ENCODE data around the gene NXPE1.

NXPE1 gene

GRCh38 chr11:114595571-114595970, 35.9 kb upstream of the NXPE1 start, which contains the start of gene NXPE4:
Gene NXPE4 (minus strand): TSS chr11:114595786. CDS start chr11:114594759, 1,027 bp downstream.
- no peak within 1 kb of the TSS for H4K91ac ChIP-seq (ENCODE audit: low read depth, low read length, poor library complexity)
- no peak within 1 kb of the TSS for H3K4me2 ChIP-seq (ENCODE audit: insufficient read depth, low read length, poor library complexity, severe bottlenecking)
- H2BK5ac ChIP-seq (ENCODE audit: low read length): no peak within 1 kb of the TSS
- no peaks in the 10 kb centered on the region for H3K9me3 ChIP-seq (replicated peaks in 1 of 2; ENCODE audit: control insufficient read depth in 2 of 2, insufficient read depth in 1 of 2, low read depth in 1 of 2, low read length in 2 of 2)
- H2BK15ac ChIP-seq (ENCODE audit: low read length): no peak within 1 kb of the TSS
- H3K18ac ChIP-seq (ENCODE audit: low read length): no peak within 1 kb of the TSS
- no peak within 1 kb of the TSS for H3K23ac ChIP-seq (ENCODE audit: low read depth, low read length, poor library complexity)
- H2BK12ac ChIP-seq (ENCODE audit: low read length): no peak within 1 kb of the TSS
- WGBS, 2 donors (ENCODE audit: extremely low coverage in 2 of 2, insufficient read length in 2 of 2, insufficient replicate concordance in 1 of 2): no CpG with 5 or more reads among the region's 2 CpGs
- H2BK120ac ChIP-seq (ENCODE audit: low read depth, low read length): no peak within 1 kb of the TSS
- no peak within 1 kb of the TSS for H3K14ac ChIP-seq (ENCODE audit: low read length)
- no peak within 1 kb of the TSS for H2AFZ ChIP-seq (ENCODE audit: low read length)
- no peaks in the 10 kb centered on the region for H3K27me3 ChIP-seq (ENCODE audit: control insufficient read depth in 3 of 3, insufficient read depth in 3 of 3, low read depth in 1 of 3, low read length in 3 of 3)
- H2AK5ac ChIP-seq (ENCODE audit: low read depth, low read length): no peak within 1 kb of the TSS
- no peak for DNase-seq (ENCODE audit: low spot score)
- H4K8ac ChIP-seq (ENCODE audit: low read depth, low read length): no peak within 1 kb of the TSS
- no peak within 1 kb of the TSS for H3K27ac ChIP-seq (replicated peaks; ENCODE audit: low read length)
- H3K79me1 ChIP-seq (ENCODE audit: low read depth, low read length): no peaks in the 10 kb centered on the region
- no peaks in the 10 kb centered on the region for H3K4me1 ChIP-seq (ENCODE audit: control insufficient read depth in 2 of 2, insufficient read depth in 1 of 2, low read depth in 1 of 2, low read length in 2 of 2)
- H3K4me3 ChIP-seq (ENCODE audit: low read length in 2 of 2): no peak within 1 kb of the TSS
- H3K4ac ChIP-seq (ENCODE audit: low read length): no peak within 1 kb of the TSS
- H3K9ac ChIP-seq (ENCODE audit: low read depth, low read length, poor library complexity): no peak within 1 kb of the TSS
- no peaks in the 10 kb centered on the region for H3K36me3 ChIP-seq (replicated peaks in 1 of 2; ENCODE audit: control insufficient read depth in 2 of 2, insufficient read depth in 2 of 2, low read length in 2 of 2)

DNA sequence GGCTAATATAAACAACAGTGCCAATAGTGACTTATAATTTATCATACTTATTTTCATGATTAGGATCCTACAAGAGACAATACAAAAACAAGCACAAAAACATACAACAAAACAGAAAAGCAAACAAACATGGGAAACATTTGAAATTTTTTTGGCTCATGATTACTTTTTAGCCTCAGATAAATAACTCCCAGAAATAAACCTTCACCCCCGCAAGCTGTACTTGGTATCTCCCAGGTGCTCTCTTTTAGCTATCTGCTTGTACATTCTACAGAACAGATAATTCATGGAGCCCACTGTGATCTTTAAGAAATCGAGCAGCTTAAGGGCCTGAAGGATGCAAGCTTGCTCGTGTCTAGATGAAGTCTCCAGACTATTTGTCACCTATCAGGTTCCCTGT, 35.0 kb upstream of the NXPE1 start:
- Histone ChIP-seq H2BK5ac (ENCODE audit: low read length) (no peak overlapping the region), H2AFZ (ENCODE audit: low read length) (no peak overlapping the region), H3K4me3 (ENCODE audit: low read length in 2 of 2) (no peak overlapping the region), H2BK15ac (ENCODE audit: low read length) (no peak overlapping the region), H2BK12ac (ENCODE audit: low read length) (no peak overlapping the region), H3K9me3 (replicated peaks in 1 of 2; ENCODE audit: control insufficient read depth in 2 of 2, insufficient read depth in 1 of 2, low read depth in 1 of 2, low read length in 2 of 2) (no peaks in the 10 kb centered on the region), H3K36me3 (replicated peaks in 1 of 2; ENCODE audit: control insufficient read depth in 2 of 2, insufficient read depth in 2 of 2, low read length in 2 of 2) (no peaks in the 10 kb centered on the region), H4K8ac (ENCODE audit: low read depth, low read length) (no peak overlapping the region), H3K4me2 (ENCODE audit: insufficient read depth, low read length, poor library complexity, severe bottlenecking) (no peak overlapping the region), H2BK120ac (ENCODE audit: low read depth, low read length) (no peak overlapping the region), H3K4ac (ENCODE audit: low read length) (no peak overlapping the region), H3K23ac (ENCODE audit: low read depth, low read length, poor library complexity) (no peak overlapping the region), H3K14ac (ENCODE audit: low read length) (no peak overlapping the region), H3K4me1 (ENCODE audit: control insufficient read depth in 2 of 2, insufficient read depth in 1 of 2, low read depth in 1 of 2, low read length in 2 of 2) (no peaks in the 10 kb centered on the region), H2AK5ac (ENCODE audit: low read depth, low read length) (no peak overlapping the region), H3K27me3 (ENCODE audit: control insufficient read depth in 3 of 3, insufficient read depth in 3 of 3, low read depth in 1 of 3, low read length in 3 of 3) (no peaks in the 10 kb centered on the region), H3K27ac (replicated peaks; ENCODE audit: low read length) (no peak overlapping the region), H4K91ac (ENCODE audit: low read depth, low read length, poor library complexity) (no peak overlapping the region), H3K18ac (ENCODE audit: low read length) (no peak overlapping the region), H3K9ac (ENCODE audit: low read depth, low read length, poor library complexity) (no peak overlapping the region), H3K79me1 (ENCODE audit: low read depth, low read length) (no peaks in the 10 kb centered on the region)
- no CpG with 5 or more reads among the region's 3 CpGs for WGBS, 2 donors (ENCODE audit: extremely low coverage in 2 of 2, insufficient read length in 2 of 2, insufficient replicate concordance in 1 of 2)
- DNase-seq (ENCODE audit: low spot score): no peak

DNA sequence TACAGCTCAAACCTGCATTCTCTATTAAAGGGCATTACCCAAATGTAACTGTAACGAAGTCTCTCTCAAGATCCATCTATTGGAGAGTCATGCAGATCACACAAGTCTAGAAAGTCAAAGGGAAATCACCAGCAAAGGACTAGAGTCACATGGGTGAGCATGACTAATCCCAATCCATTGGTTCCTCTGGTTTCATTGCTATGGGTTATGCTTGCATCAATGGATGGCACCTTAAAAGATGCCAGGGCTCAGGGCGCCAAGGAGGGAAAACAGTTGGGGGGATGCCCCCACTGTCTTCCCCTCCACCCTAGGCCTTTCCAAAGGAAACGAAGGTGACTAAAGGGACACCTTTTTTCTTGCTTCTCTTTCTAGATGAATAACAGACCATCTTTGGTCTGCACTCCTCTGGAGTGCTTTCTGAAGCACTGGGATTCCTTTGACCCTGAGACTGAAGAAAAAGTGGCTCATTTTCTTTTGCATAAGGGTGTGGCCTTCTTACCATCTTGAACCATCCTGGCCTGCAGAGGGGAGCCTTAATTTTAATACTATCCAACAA, 27.8 kb upstream of the NXPE1 start:
- Histone ChIP-seq H2BK12ac (ENCODE audit: low read length) (no peak overlapping the region), H4K91ac (ENCODE audit: low read depth, low read length, poor library complexity) (no peak overlapping the region), H3K9me3 (replicated peaks in 1 of 2; ENCODE audit: control insufficient read depth in 2 of 2, insufficient read depth in 1 of 2, low read depth in 1 of 2, low read length in 2 of 2) (peaks cover 14 to 17% of the 10 kb centered on the region in 2 donors), H3K18ac (ENCODE audit: low read length) (no peak overlapping the region), H3K27ac (replicated peaks; ENCODE audit: low read length) (no peak overlapping the region), H3K36me3 (replicated peaks in 1 of 2; ENCODE audit: control insufficient read depth in 2 of 2, insufficient read depth in 2 of 2, low read length in 2 of 2) (no peaks in the 10 kb centered on the region), H2BK15ac (ENCODE audit: low read length) (no peak overlapping the region), H3K9ac (ENCODE audit: low read depth, low read length, poor library complexity) (no peak overlapping the region), H3K4me1 (ENCODE audit: control insufficient read depth in 2 of 2, insufficient read depth in 1 of 2, low read depth in 1 of 2, low read length in 2 of 2) (no peaks in the 10 kb centered on the region), H3K23ac (ENCODE audit: low read depth, low read length, poor library complexity) (no peak overlapping the region), H3K4ac (ENCODE audit: low read length) (no peak overlapping the region), H3K79me1 (ENCODE audit: low read depth, low read length) (no peaks in the 10 kb centered on the region), H4K8ac (ENCODE audit: low read depth, low read length) (no peak overlapping the region), H2AFZ (ENCODE audit: low read length) (no peak overlapping the region), H2AK5ac (ENCODE audit: low read depth, low read length) (no peak overlapping the region), H3K4me3 (ENCODE audit: low read length in 2 of 2) (no peak overlapping the region), H2BK5ac (ENCODE audit: low read length) (no peak overlapping the region), H3K14ac (ENCODE audit: low read length) (no peak overlapping the region), H2BK120ac (ENCODE audit: low read depth, low read length) (no peak overlapping the region), H3K4me2 (ENCODE audit: insufficient read depth, low read length, poor library complexity, severe bottlenecking) (no peak overlapping the region), H3K27me3 (ENCODE audit: control insufficient read depth in 3 of 3, insufficient read depth in 3 of 3, low read depth in 1 of 3, low read length in 3 of 3) (no peaks in the 10 kb centered on the region)
- no CpG with 5 or more reads among the region's 3 CpGs for whole genome bisulfite sequencing, 2 donors (ENCODE audit: extremely low coverage in 2 of 2, insufficient read length in 2 of 2, insufficient replicate concordance in 1 of 2)
- DNase-seq (ENCODE audit: low spot score): no peak

- Histone ChIP-seq H3K27me3 (ENCODE audit: control insufficient read depth in 3 of 3, insufficient read depth in 3 of 3, low read depth in 1 of 3, low read length in 3 of 3) (no peaks in the 10 kb centered on the region), H2BK12ac (ENCODE audit: low read length) (no peak overlapping the region), H3K4me2 (ENCODE audit: insufficient read depth, low read length, poor library complexity, severe bottlenecking) (no peak overlapping the region), H3K36me3 (replicated peaks in 1 of 2; ENCODE audit: control insufficient read depth in 2 of 2, insufficient read depth in 2 of 2, low read length in 2 of 2) (no peaks in the 10 kb centered on the region), H3K14ac (ENCODE audit: low read length) (no peak overlapping the region), H3K4me3 (ENCODE audit: low read length in 2 of 2) (no peak overlapping the region), H3K18ac (ENCODE audit: low read length) (no peak overlapping the region), H4K91ac (ENCODE audit: low read depth, low read length, poor library complexity) (no peak overlapping the region), H3K9ac (ENCODE audit: low read depth, low read length, poor library complexity) (no peak overlapping the region), H2BK15ac (ENCODE audit: low read length) (no peak overlapping the region), H3K9me3 (replicated peaks in 1 of 2; ENCODE audit: control insufficient read depth in 2 of 2, insufficient read depth in 1 of 2, low read depth in 1 of 2, low read length in 2 of 2) (peaks cover 14 to 17% of the 10 kb centered on the region in 2 donors), H3K27ac (replicated peaks; ENCODE audit: low read length) (no peak overlapping the region), H4K8ac (ENCODE audit: low read depth, low read length) (no peak overlapping the region), H3K4ac (ENCODE audit: low read length) (no peak overlapping the region), H3K79me1 (ENCODE audit: low read depth, low read length) (no peaks in the 10 kb centered on the region), H2AFZ (ENCODE audit: low read length) (no peak overlapping the region), H3K4me1 (ENCODE audit: control insufficient read depth in 2 of 2, insufficient read depth in 1 of 2, low read depth in 1 of 2, low read length in 2 of 2) (no peaks in the 10 kb centered on the region), H3K23ac (ENCODE audit: low read depth, low read length, poor library complexity) (no peak overlapping the region), H2BK120ac (ENCODE audit: low read depth, low read length) (no peak overlapping the region), H2BK5ac (ENCODE audit: low read length) (no peak overlapping the region), H2AK5ac (ENCODE audit: low read depth, low read length) (no peak overlapping the region)
- no peak for DNase-seq (ENCODE audit: low spot score)
- WGBS, 2 donors (ENCODE audit: extremely low coverage in 2 of 2, insufficient read length in 2 of 2, insufficient replicate concordance in 1 of 2): no CpG with 5 or more reads among the region's 5 CpGs
Observed at GRCh38 chr11:114586797-114587196, 27.1 kb upstream of the NXPE1 start.
